HG03460 (cell line): Measurements from ENCODE around the gene PCNX2.
"Not testable (repeated sequence)": the region's sequence is repeated elsewhere in the genome, so short reads cannot be mapped to it uniquely, and the experiment has no call there.

Experiments
- ATAC-seq: cut with Tn5 transposase; IDR thresholded peaks from one replicate; pipeline ENCODE4 v1.9.1; 2021; ENCODE audit not compliant: unreplicated experiment

PCNX2 gene

DNA sequence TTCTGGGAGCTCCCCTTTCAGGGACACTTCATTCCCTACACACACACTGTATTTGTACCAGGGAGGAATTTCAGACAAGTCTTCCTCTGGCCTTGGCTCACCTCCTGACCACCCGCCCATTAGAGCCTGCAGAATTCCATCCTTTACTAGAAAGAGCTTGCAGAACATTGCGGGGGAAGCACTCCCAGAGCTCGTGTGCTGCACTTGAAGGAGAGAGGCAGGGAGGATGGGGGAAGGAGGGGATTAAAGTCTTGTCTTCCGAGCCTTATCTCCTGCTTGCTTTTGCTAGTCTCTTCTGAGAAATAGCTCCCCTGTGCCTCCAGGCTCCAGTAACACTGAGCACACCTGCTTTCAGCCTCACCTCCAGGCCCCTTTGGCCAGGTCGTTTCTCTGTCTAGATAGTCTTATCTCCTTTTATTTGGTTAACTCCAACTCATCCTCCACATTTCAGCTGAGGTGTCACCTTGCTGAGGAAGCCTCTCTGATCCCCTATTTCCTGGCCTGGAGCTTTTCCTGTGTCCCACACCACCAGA, 62.0 kb downstream of the PCNX2 start:
- ATAC-seq = no peak

- no peak for ATAC-seq
Measured at GRCh38 chr1:233230011-233230410, 65.5 kb downstream of the PCNX2 start.

DNA sequence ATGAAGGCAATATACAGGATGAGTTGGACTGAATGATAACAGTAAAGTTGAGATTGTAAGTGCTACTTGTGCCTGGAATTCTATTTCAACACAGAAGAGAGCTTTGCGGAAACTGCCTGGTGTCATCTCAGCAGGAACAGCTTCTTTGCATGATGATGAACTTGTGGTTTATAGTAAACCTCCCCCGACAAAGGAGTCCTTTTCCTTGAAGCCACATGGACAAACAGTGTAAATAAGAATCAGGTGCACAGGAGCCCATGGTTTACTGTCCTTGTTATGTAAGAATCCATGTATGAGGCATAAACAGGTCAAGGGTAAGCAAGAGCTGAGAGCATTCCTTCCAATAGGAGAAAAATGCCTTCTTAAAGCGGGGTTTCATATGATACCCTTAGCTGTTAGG, 66.2 kb downstream of the PCNX2 start:
- no peak for ATAC-seq

DNA sequence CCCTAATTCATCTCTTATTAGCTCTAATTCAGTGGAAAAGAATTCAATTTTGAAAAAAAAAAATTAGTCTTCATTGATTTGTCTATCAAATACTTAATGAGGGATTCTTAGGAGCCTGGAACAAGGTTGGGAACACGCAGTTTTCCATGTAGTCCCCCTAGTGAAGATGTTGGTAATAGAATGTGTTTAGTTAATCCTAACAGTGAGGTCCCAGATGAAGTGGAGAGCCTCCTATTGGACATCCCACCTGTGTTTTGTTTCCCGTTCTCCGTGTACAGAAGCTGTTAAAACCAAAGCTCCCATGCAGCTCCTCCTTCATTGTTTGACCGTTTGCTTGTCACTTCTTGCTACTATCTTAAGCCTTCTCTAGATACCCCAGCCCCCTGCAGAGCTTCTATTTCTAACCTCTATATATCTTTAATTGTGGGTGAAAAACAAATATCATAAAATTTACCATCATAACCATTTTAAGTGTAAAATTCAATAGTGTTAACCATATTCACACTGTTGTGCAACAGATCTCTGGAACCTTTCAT, 67.5 kb downstream of the PCNX2 start:
- no peak for ATAC-seq

- ATAC-seq = no peak
Measured at GRCh38 chr1:233224311-233224710, 71.2 kb downstream of the PCNX2 start.

- ATAC-seq = no peak
Measured at GRCh38 chr1:233217832-233218231, 77.7 kb downstream of the PCNX2 start.

DNA sequence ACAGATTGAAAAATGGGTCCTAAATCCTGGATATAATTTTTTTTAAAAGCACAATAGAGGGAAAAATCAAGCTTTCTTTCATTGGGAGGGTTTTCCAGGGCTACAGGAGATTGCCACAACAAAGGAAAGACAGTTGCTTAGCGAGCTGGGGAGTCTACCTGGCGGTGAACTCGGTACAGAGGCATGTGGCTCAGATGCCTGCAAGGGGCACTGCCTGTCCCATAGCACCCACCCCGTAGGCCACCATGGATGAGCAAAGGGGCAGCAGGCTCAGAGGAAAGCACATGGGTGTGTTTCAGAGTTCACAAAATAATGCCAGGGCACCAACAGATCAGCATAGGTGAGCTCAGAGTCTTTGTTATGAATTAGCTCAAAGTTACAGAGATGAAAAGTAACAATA, 79.5 kb downstream of the PCNX2 start:
- no peak for ATAC-seq

DNA sequence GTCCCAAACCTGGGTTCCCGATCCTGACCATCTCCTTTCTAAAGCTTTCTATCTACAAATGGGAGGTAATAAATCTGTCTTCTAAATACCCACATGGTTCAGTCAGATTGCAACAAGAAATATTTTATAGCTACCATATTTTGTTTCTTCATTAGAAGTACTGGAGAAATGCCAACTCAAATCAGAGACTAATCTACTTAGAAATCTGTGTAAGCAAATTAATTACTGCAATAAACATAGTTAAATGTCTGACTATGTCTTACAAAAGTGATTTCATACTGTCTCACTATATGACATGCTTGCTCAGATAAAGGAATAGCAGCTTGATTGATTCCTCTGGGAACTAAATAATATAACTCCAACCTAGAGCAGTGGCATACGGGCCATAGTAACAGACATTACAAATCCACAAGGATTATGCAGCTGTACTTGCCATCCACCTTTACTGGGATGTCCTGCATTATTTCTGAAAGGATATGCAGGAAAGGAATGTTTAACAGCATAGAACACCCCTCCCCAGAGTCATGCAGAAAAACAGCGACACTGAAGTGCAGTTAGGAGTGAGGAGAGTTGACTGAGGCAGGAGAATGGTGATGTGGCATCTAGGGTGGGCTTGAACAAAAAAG, 80.3 kb downstream of the PCNX2 start:
- ATAC-seq = no peak

DNA sequence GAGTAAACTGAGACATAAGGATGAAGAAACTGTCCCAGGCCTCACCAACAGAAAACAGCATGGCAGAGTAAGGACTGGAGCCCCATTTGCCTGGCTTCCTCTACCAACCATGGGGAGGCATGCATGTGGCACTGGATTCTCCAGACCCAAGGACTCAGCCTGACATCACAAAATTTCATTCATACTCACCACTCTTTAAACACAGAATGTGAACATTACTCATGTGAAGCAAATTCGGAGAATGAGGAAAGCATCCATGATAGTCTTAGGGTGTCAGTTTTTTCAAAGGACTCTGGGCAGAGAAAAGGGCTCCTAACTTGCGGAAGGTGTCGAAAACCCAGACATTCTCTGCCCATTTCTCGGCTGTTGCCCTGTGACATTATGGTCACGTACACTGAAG, 83.9 kb downstream of the PCNX2 start:
- no peak for ATAC-seq

DNA sequence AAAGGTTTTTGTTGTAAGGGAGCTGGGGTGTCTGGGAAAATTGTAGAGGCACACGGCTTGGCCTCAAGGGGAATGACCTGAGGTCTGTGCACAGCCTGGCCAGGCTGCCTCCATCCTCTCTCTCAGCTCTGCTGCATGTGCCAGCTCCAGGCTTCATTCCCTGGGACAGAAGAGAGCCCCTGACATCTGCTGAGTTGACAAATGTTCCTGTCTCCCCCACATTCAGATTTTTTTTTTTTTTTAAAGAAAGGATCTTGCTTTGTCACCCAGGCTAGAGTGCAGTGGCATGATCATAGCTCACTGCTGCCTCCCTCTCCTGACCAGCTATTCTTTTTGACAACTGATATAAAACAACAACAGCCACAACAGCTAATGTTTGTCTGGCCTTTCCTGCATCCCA, 84.4 kb downstream of the PCNX2 start:
- no peak for ATAC-seq

- no peak for ATAC-seq
Measured at GRCh38 chr1:233209481-233209880, 86.0 kb downstream of the PCNX2 start.

DNA sequence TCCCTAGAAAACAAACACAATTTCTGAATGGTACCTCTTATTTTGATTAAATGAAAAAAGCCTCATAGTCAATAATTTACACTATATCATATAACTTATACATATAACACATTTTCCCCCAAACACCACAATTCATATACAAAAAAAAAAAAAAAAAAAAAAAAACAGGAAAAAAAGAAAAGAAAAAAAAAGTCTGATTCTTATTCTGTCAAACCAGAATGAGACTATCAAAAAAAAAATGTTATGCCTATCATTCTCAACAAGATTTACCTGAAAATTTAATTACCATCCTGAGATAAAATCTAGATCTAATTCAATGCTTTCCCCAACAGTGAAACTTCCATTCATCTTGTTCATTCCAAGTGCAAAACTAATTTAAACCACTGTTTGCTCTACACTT, 86.8 kb downstream of the PCNX2 start:
- no peak for ATAC-seq

DNA sequence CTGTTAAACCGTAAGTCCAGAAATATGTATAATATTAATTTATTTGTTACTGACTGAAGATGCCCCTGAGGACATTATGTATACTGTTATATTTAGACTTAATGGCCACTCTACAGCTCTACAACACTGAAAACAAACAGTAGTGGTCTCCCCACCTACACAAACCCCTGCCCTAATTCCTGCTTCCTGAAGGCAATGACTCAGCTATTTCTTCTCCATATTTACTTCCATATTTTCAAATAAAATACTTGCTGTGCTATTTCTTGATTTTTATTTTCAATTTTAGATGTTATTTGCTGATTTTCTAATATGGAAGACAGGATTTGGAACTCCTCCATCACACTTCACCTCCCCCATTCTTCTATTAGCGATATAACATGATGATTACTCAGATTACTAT, 97.6 kb downstream of the PCNX2 start:
- ATAC-seq = no peak

DNA sequence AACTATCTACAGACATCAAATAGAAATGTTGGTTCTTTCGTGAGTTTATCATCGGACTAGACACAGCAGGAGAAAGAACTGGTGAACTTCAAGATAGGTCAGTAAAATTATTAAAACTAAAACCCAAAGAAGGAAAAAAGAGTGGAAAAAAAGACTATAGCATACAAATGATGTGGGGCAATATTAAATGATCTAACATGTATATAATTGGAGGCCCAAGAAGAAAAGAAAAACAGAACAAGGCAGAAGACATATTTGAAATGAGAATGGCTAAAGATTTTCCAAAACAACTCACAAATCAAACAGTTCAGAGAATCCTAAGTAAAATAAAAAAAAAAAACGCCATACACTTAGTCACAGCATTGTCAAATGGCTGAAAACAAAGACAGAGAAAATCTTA, 101.8 kb downstream of the PCNX2 start:
- no peak for ATAC-seq

DNA sequence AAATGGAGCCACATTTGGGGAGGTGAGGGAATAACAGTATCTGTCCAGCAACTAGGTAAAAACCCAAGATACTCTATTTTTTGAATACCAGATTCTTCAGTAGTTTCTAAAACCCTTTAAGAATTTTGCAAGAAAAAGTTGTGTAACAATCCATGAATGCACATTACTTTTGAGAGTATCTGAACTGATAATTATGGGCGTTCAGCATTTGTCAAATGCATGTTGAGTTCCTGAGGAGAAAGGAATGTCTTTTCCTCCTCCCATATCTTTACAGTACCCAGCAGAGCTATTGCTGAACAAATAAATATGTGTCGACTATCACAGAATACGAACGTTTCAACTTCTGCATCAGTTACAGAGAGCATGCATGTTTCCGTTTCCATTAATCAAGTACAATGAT, 104.5 kb downstream of the PCNX2 start:
- no peak for ATAC-seq

GRCh38 chr1:233189526-233189925, 106.0 kb downstream of the PCNX2 start:
- ATAC-seq = no peak

- no peak for ATAC-seq
Measured at GRCh38 chr1:233188061-233188460, 107.5 kb downstream of the PCNX2 start.

- no peak for ATAC-seq
Measured at GRCh38 chr1:233183226-233184020, 112.1 kb downstream of the PCNX2 start.

DNA sequence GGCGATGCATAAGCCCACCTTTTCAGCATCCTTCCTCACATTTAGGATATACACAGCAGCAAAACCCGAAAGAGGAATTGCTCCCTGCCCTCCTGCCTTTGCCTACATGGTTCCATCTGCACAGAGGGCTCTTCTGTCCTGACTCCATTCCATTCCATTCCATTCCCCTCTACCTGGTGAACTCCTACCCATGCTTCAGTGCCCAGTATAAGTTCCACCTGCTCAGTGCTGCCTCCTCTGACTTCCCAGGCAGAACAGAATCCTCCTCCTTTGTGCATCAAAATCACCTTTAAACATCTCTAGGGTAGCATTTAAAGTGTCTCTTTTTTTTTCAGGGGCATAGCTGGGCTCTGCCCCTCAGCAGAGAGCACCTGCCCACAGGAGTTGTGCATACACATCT, 112.9 kb downstream of the PCNX2 start:
- no peak for ATAC-seq

DNA sequence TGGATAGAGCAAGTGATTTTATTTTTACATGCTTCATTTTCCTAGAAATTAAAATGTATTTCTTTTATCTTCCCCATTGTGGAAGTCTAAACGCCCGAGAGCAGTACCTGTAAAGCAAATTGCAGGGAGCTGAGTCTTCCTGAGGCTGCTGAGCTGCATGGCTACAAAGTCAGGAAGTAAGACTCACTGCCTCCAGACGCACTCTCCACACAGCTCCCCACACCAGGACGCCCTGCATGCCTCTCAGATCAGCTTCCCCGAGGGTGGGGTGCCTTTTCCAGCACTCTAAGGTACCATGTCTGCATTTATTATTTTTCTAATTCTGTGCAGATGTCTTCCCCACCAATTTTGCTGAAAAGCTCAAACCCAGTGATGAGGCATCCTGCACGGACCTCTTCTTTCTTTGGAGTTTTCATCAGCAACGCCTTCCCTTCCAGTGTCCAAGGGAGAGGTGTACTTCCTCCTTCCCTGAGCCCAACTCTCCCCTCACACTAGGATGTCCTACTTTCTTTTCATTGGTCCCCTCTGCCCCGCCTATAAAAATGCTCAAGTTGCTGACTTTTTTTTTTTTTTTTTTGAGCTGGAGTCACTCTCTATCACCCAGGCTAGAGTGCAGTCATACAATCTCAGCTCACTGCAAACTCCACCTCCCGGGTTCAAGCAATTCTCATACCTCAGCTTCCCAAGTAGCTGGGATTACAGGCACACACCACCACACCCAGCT, 114.7 kb downstream of the PCNX2 start:
- ATAC-seq = no peak

DNA sequence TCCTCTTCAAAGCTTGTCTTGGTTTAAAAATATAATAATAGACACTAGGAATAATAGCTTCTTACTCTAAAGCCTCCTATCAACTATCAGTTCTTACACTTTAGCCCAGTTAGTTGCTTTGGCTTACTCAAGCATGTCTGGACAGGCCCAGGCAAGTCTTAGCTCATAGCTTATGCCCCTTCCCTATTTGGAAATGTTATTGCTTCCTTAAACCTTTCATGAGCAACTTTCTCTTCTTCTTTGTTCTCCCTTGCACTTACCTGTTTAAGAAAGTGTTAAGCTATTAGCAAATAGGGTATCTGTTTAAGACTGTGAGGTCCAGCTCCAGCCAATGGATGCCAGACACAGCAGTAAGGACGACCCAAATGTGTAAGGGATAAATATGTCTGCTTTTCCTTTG, 115.9 kb downstream of the PCNX2 start:
- ATAC-seq = not testable (repeated sequence)

DNA sequence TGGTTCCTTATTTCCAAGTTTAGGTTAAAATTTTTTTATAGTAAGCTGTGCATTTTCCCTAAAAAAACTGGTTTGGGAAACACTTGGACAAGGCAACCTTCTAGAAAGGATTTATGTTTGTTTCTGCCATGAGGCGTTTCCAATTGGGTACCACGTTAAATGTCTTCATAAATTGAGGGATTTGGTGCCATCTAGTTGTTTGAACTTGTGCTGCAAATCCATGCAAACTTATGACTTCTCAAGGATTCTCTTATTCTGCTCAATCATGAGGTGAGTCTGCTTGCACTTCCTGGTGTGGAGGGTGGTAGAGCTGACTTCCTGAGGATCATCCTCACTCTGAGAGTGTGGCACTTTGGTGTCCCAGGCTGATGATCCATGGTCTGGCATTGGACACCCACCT, 123.3 kb downstream of the PCNX2 start:
- no peak for ATAC-seq
